HG02885 (cell line): Measurements from ENCODE around the gene ZNF678.
"Not testable (repeated sequence)": the region's sequence is repeated elsewhere in the genome, so short reads cannot be mapped to it uniquely, and the experiment has no call there.

Source experiments
- ATAC-seq: cut with Tn5 transposase; IDR thresholded peaks from one replicate; pipeline ENCODE4 v1.9.1; 2021; ENCODE audit warnings: mild to moderate bottlenecking; ENCODE audit not compliant: unreplicated experiment, poor library complexity

Gene ZNF678

GRCh38 chr1:227701631-227702030 is 138.3 kb downstream of the ZNF678 start:
- not testable (repeated sequence) for ATAC-seq

DNA sequence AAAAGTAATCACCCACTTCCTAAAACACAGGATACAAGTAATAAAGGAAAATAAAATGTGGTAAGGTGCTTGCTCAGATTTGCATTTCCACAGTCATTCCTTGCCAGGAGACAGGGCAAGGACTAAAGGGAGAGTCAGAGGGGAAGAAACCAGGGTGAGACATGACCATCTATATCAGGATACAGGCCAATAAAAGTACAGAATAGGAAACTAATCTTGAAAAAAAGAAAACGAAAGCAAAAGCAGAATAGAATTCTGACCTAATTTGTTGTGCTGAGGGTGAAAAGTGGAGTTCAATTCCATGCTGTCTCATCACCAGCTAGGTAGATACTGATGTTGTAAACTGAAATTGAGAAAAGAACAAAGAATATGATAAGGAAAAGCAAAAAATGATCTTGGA is 144.5 kb downstream of the ZNF678 start:
- no peak for ATAC-seq

- ATAC-seq: no peak
Observed at GRCh38 chr1:227709451-227709850, 146.1 kb downstream of the ZNF678 start.

- not testable (repeated sequence) for ATAC-seq
Observed at GRCh38 chr1:227710474-227710873, 147.1 kb downstream of the ZNF678 start.

DNA sequence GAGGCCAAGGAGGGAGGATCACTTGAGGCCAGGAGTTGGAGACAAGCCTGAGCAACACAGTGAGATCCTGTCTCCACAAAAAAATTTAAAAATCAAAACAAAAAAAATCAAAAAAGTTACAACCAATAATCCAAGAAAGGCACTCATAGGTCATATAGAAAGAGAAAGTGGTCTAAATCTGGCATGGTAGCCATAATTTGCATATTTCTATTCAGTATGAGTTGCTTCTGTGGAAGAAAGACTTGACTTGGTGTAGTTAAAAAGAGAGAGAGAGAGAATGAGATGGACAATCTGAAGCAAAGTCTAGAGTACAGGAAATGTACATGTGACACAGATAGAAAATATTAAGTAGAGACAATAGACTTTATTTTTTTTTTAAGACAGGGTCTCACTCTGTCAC is 149.3 kb downstream of the ZNF678 start:
- peak; percentile 81 for ATAC-seq

DNA sequence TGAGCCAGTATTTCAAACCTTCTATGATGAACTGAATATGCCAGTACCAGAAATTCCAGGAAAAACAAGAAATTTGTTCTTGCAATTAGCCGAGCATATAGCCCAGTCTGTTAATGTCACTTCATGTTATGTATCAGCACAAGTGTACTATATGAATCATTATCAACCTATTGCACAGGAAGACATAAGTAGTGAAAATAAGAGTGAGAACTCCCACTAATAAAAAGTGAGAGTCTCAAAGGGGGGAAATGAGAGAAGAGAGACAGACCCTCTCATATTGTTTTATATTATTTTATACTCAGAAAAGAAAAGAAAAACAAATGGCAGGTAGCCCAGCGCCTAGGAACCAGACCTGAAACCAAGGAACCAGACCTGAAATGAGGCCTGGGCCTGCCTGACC is 155.6 kb downstream of the ZNF678 start:
- ATAC-seq: no peak

DNA sequence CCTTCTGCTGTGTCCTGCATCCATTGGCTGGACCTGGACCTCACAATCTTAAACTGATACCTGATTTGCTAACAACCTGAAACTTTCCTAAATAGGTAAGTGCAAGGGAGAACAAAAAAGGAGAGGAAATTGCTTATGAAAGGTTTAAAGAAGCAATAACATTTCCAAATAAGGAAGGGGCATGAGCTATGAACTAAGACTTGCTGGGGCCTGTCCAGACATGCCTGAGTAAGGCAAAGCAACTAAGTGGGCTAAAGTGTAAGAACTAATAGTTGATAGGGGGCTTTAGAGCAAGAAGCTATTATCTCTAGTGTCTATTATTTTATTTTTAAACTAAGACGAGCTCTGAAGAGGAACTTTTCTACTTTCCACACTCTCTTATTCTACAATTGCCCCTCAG is 160.1 kb downstream of the ZNF678 start:
- ATAC-seq: no peak

- no peak for ATAC-seq
Observed at GRCh38 chr1:227725046-227725445, 161.7 kb downstream of the ZNF678 start.

- no peak for ATAC-seq
Observed at GRCh38 chr1:227726318-227726717, 163.0 kb downstream of the ZNF678 start.
